G401.6 (cell line): Measurements from ENCODE around the gene HSD17B12.

ENCODE experiments used
- FAIRE-seq: peaks from 2 replicates; lab custom pipeline; 2012; peaks lifted over from hg19 to GRCh38; lab: Jason Lieb, UNC

The HSD17B12 gene

DNA sequence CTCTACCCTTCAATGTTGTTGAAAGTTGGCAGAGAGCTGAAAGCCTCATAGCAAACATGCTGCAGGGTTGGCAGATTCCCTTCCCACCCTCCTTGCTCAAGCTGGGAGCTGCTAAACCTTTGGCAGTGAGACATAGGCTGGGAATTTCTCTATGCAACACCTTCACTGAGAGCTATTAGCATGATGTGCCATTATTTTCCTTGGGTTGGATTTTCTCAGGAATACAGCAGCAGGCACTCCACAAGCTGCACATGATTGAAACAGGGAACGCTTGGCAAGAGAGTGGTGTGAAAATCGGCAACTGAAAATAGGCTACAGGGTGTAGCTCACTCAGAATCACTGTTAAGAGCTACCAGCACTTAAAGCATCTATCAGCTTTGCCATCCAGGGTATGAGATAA is 190.5 kb downstream of the HSD17B12 start:
- FAIRE-seq, result no peak

DNA sequence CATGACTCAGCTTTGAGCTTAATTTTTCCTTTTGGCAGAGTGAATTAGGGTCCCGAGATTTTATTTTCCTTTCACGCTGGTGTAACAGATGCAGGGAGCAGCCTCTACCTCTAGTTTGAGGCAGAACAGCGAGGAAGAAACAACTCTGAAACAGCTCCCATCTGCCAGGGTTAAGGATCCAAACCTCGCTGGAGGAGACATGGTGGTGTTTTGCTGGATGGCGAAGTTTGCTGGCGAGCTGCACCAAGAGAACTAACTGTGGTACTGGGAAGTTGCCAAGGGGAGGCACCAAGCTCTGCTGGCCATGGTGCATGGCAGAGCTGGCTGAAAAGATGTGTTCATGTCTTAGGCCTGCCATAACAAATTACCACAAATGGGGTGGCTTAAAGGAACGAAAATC is 192.5 kb downstream of the HSD17B12 start:
- FAIRE-seq, result no peak

DNA sequence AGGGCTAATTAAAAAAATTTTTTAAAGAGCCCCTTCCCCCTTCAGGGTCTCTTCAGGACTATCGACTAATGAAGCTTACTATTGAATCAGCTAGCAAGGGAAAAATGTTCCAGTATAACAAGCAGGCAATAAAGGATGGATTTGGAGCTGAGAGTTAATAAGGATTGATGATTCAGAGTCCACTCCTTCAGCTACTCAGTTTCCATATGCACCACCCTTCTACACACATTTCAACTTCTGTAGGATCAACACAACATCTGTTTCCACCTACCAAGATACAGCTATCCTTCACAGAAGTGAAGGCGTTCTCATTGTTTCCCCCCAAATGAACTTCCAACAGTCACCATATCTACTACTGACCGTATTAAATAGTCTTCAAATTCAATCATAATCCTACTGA is 193.5 kb downstream of the HSD17B12 start:
- FAIRE-seq, result no peak

DNA sequence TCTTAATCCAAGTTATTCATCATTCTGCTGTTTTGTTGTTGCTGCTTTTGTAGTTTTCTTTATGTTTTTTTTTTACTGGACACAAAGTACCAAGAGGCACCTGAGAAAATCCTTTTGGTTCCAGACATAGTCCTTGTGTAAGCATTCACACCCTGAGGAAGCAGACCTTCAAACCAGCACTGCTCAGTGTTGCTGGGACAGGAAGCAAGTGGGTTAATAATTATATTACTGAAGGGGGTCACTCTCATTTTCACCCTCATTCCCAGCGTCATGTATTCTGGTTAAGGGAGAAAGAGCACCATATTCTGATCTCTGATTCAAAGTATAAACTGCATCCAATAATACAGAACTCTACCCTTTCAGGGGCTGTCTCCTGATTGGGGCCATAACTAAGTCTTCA is 194.2 kb downstream of the HSD17B12 start:
- no peak for FAIRE-seq

DNA sequence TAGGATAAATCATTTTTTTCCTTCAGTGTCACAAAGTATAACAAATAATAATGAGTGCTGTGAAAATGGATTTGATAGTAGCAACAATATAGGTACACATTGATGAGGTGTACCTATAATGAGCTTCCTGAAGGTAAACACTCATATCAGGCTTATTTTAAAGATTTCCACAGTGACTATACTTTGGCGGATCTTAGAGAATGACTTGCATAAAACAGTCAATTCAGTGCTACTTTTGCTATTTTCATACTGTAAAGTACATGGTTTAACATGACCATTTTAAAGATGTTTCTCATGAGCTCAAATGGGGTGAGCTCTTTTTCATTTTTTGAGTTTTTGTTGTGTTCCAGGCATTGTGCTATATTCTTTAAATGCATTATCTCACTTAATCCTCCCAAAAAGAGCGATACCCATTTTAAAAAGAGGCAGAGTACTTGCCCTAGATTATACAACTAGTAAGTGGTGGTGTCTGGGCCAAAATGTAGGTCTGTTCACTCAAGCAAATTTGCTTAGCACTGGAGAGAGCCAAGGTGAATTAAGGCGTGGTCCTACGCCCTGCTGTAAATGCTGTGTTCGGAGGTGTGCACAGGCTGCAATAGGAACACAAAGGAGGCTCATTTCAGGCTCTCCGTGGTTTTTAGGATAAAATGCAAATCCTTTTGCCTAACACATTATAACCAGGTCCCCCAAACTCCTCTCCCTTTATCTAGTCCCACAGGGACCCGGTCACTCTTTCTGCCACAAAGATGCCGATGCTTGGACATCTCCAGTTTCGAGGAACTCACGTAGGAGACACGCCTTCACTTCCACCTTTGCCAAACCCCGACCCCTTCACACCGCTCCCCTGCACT is 199.5 kb downstream of the HSD17B12 start:
- no peak for FAIRE-seq

DNA sequence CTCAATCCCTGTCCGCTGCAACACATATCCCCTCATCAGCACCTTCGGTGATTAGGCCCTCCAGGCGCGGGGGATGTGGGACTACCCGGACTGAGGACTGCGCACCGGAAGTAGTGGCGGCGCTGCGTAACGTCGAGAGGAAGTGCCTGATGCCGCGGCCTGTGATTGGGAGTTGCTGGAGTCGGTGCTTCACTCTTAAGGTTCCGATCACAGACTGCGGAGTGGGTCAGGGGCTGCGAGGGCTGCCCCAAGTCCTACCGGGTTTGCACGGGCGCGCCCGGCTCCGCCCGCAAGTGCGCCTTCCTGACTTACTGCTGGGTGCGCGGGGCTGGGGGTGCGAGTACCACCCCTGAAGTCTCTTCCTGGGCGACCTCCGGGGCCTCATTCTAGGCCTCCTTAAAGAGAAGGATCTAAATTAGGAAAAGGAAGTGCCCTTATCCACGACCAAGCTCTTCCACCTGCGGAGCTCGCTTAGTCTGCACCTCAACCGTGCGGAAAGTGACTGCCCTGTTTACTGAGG is 200.2 kb downstream of the HSD17B12 start, which contains the start of gene ALKBH3:
Gene ALKBH3 (plus strand): TSS at position 192 of the 520 bp plus-strand sequence. CDS start 1,822 bp downstream, outside the sequence.
- no peak for FAIRE-seq

DNA sequence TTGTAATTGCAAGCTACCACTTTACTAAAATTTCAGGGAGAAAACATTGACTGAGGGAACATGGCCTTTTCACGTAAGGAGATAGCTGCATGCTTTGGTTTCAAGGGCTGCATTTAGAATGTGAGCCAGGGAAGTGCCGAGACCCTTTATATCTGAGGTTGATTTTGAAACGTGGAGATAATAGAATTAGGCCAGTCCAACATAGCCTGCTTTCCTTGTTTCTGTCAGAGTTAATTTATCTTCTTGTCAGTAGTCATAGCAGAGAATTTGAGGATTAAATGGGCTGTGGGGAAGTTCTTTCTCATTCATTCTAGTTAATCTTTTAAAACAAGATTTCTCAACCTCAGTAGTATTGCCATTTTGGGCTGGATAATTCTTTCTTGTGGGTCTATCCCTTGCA is 212.3 kb downstream of the HSD17B12 start:
- no peak for FAIRE-seq

DNA sequence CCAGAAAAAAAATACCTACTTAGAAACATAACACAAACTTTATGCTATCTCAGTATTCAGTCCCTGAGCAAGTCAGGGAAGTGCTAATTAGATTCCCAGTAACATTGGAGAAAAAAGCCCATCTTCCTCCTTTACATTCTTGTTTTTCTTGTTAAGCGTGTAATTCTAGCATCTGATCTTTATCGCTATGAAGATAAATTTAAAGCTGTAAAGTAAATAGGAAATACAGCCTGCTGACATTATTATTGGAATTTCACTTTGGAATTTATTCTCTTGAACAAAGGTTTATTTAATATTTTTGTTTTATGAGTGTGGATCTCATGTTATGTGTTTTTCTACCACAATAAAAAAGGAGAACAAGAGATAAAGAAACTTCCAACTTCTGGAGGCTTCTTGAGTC is 214.0 kb downstream of the HSD17B12 start:
- no peak for FAIRE-seq

DNA sequence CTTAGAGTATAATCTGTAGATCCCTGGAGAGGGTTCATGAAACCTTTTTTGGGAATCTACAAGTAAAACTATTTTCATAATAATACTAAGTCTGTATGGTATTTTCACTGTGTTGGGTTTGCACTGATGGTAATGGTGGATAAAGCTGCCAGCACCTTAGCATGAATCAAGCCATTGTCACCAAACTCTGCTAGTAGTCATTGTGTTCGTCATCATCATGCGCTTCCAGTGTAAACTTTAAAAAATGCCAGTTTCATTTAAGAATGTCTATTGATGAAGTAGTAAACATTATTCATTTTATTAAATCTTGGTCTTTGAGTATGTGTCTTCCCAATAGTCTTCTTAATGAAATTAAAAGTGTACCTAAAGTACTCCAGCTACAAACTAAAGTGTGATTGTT is 215.1 kb downstream of the HSD17B12 start:
- FAIRE-seq, result no peak

DNA sequence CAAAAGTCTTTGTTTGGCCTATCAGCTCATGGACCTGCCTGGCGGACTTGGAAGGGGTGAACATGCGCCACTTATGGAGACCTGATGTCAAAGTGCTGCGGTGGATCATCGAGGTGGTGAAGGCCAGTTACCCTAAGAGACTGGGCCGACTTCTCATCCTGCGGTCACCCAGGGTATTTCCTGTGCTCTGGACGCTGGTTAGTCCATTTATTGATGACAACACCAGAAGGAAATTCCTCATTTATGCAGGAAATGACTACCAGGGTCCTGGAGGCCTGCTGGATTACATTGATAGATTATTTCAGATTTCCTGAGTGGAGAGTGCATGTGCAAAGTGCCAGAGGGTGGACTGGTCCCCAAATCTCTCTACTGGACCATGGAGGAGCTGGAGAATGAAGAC is 218.0 kb downstream of the HSD17B12 start:
- no peak for FAIRE-seq

DNA sequence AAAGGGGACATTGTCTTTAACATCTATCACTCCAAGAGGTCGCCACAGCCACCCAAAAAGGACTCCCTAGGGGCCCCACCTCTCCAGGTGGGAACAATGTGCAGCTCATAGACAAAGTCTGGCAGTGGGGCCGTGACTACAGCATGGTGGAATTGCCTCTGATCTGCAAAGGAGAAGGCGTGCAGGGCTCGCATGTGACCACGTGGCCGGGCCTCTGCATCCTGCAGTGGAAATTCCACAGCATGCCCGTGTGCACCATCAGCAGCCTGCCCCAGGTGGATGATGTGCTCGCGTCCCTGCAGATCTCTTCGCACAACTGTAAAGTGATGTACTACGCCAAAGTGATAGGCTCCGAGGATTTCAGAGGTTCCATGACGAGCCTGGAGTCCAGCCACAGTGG is 218.6 kb downstream of the HSD17B12 start:
- FAIRE-seq, result no peak

DNA sequence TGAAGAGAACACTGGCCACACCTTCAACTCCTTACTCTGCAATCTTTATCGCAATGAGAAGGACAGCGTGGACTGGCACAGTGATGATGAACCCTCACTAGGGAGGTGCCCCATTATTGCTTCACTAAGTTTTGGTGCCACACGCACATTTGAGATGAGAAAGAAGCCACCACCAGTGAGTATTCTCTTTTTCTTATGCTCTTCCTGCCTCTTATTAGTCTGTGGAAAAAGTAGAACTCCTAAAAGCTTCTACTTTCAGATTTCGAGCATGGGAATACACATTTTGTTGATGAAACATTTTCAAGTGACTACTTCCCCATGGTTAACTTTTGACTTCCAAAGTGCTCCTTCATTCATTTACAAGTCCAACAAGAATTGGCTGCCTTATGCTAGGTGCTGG is 221.0 kb downstream of the HSD17B12 start:
- no peak for FAIRE-seq

DNA sequence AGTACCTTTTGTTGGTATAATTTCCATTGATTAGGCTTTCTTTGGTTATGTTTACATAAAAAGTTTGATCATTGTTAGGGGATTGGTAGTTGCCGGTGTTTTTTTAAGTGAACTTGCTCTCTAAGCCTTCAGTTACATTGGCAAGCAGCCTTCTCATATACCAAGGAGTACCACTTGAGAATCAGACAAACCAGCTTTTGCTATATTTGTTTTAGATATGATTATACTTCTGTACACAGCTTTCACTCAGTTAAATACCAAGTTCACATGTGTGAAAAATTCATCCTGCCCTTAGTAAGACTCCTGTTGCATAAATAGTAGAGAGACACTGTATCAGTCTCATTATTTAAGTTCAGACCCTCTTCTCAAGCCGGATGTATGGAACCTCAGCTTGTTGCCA is 222.5 kb downstream of the HSD17B12 start:
- no peak for FAIRE-seq

DNA sequence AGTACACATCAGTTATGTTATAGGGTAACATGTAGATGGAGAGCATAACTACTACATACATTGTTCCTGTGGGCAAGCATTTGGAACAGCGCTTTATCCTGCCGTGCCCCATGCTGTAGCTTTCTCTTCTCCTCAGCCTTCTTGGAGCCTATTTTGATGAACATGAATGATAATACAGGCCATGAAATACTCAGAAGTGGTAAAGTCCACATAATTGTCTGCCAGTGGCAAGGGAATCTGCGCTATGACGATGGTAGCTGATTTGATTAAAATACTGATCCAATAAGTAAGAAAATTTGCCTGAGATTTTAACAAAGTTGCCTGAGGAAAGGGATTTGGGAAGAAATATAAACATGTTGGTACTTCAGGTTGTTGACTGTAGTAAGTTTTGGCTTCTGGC is 223.4 kb downstream of the HSD17B12 start:
- no peak for FAIRE-seq

DNA sequence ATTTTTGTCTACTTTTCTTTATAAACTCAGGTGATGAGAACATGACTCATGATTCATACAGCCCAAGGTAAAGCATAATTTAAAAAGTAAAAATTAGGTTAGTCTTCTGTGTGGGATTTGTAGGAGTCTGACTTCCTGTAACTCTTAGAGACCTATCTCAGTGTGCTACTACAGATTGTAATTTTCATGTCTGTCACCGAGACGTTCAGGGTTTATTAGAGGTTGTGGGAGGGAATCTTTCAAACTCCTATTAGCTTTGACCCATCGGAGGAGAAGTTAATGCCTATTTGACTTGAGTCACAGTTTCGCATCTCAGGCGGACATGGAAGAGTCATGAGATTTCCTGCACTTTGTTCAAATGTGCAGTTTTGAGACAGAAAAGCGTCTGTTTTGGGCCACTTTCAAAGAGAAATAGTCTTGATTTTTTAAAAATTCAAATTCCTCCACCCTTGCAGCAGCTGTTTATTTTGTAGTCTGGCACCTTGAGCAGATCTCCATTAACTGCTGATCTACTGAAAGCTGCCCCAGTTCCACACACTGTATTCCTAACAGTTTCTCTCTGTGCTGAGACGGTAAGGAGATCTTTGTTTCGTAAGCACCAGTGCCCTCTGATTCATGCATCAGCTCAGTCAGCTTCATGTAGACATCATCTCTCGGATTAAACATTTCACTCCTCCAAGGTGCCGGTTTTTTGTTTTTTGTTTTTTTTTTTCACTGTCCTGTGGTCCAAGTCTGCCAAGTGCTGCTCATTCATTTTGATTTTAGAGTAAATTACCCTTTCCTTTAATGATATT is 224.4 kb downstream of the HSD17B12 start:
- FAIRE-seq, result no peak

DNA sequence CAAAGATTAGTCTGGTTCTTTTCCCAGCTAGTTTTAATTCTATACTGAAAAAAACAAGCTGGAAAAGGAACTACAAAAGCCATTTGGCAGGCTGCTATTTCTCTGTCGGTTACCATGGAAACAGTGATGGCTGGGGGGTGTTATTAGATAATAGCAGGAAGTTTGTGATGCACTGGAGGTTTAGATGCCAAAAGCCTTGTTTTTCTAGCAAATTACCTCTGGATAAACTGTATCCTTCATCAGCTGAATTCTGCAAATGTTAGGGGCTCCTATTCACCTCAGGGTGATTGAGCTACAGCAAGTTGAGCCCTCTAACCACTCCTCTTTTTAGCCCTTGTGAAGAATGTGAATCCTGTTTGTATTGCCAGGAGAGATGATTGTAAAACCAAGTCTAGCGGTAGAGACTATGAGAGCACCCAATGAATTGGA is 225.3 kb downstream of the HSD17B12 start:
- no peak for FAIRE-seq
